Measurements from ENCODE around the gene LUC7L3. TPM values are rescaled to one million over a fixed set of nuclear protein-coding genes. Genes with fewer than 3 reads are reported as not detected.
"Not testable (repeated sequence)": the region's sequence is repeated elsewhere in the genome, so short reads cannot be mapped to it uniquely, and the experiment has no call there.

LUC7L3 gene
- total RNA-seq, 1 experiment from 2014 or later: 154 TPM

GRCh38 chr17:50708050-50709000 lies 11.1 kb upstream of the LUC7L3 start:
- no peak for TF ChIP-seq CTCF (conservative IDR thresholded peaks at IDR 0.05)
- H2BK5ac ChIP-seq (ENCODE audit: insufficient read length, low read length): no peak overlapping the region
- H2BK20ac ChIP-seq (ENCODE audit: low read depth, low read length, poor library complexity, severe bottlenecking): no peak overlapping the region
- no peak overlapping the region for H2BK12ac ChIP-seq (ENCODE audit: insufficient read length, low read depth, low read length)
- H4K20me1 ChIP-seq (ENCODE audit: control insufficient read depth, insufficient read depth, insufficient read length): no peaks in the 10 kb centered on the region
- Mint-ChIP-seq H3K4me3 (peak overlapping the region; percentile 90 to 92), H3K4me1 (peaks cover 25 to 28% of the 10 kb centered on the region in 2 experiments), H3K9me3 (no peaks in the 10 kb centered on the region), H3K36me3 (ENCODE audit: insufficient read depth in 1 of 3, low read depth in 3 of 3) (peaks cover 10 to 18% (median 14%) of the 10 kb centered on the region in 3 experiments), H3K27ac (peak overlapping the region; percentile 11 to 97 (median 77)), H3K27me3 (ENCODE audit: low read depth) (no peaks in the 10 kb centered on the region; the same call in 1 of the 2 replicates)
- no peak overlapping the region for H2AK5ac ChIP-seq (ENCODE audit: insufficient read length, low read length)
- no CpG with 5 or more reads among the region's 6 CpGs for WGBS (ENCODE audit: extremely low coverage, insufficient read length, low lambda C conversion rate)
- peaks cover 6% of the 10 kb centered on the region for H3K79me1 ChIP-seq (ENCODE audit: insufficient read depth, low read depth, low read length, poor library complexity, severe bottlenecking)
- H3K4ac ChIP-seq (ENCODE audit: low read depth, low read length): no peak overlapping the region
- H3K18ac ChIP-seq (ENCODE audit: insufficient read length, low read depth, low read length): peak overlapping the region; percentile 33
- peak overlapping the region; percentile 85 for H4K5ac ChIP-seq (ENCODE audit: insufficient read length, low read depth, low read length)
- peak overlapping the region; percentile 97 for H4K8ac ChIP-seq (replicated peaks; ENCODE audit: insufficient read length, low read depth, low read length)
- H4K91ac ChIP-seq (ENCODE audit: insufficient read length, low read depth, low read length): no peak overlapping the region
- no peak overlapping the region for H3T11ph ChIP-seq (ENCODE audit: low read length)
- no peak overlapping the region for H2BK15ac ChIP-seq (ENCODE audit: low read depth, low read length)
- H3K9me3 ChIP-seq (ENCODE audit: control insufficient read depth, low read depth, low read length): no peaks in the 10 kb centered on the region
- H3K56ac ChIP-seq (ENCODE audit: insufficient read length, low read depth, low read length): no peak overlapping the region
- H3K4me2 ChIP-seq (ENCODE audit: insufficient read depth, insufficient read length, low read length): peak overlapping the region; percentile 95
- H2BK120ac ChIP-seq (ENCODE audit: low read depth, low read length, poor library complexity, severe bottlenecking): no peak overlapping the region
- H3K4me1 ChIP-seq (ENCODE audit: insufficient read depth, low read length): no peaks in the 10 kb centered on the region; the same call in 1 of the 2 replicates
- peaks cover 5% of the 10 kb centered on the region for H3K23me2 ChIP-seq (ENCODE audit: insufficient read length, low read depth, low read length, poor library complexity, severe bottlenecking)
- H2AFZ ChIP-seq (ENCODE audit: low read length): peak overlapping the region; percentile 91
- peak overlapping the region; percentile 70 for H3K27ac ChIP-seq (ENCODE audit: insufficient read length, low read depth, low read length)
- DNase-seq: no peak
- H3K14ac ChIP-seq (ENCODE audit: insufficient read depth, low read length): no peak overlapping the region
- H3K23ac ChIP-seq (ENCODE audit: insufficient read length, low read depth, low read length): no peak overlapping the region
- H3K27me3 ChIP-seq (ENCODE audit: insufficient read depth, low read length): no peaks in the 10 kb centered on the region
- peak overlapping the region; percentile 85 for H3K9ac ChIP-seq (ENCODE audit: extremely low read depth, insufficient read length, low read length)
- H3K79me2 ChIP-seq (ENCODE audit: insufficient read depth, low read length): no peaks in the 10 kb centered on the region

GRCh38 chr17:50709053-50709452 lies 10.3 kb upstream of the LUC7L3 start:
- H2AFZ ChIP-seq (ENCODE audit: low read length); H3K23ac ChIP-seq (ENCODE audit: insufficient read length, low read depth, low read length); H4K91ac ChIP-seq (ENCODE audit: insufficient read length, low read depth, low read length); H3K9me3 Mint-ChIP-seq; H3K27ac Mint-ChIP-seq; H3K27ac ChIP-seq (ENCODE audit: insufficient read length, low read depth, low read length); H2BK12ac ChIP-seq (ENCODE audit: insufficient read length, low read depth, low read length); H3K9me3 ChIP-seq (ENCODE audit: control insufficient read depth, low read depth, low read length); H3K79me2 ChIP-seq (ENCODE audit: insufficient read depth, low read length); H3K27me3 ChIP-seq (ENCODE audit: insufficient read depth, low read length); H3K4me1 ChIP-seq (ENCODE audit: insufficient read depth, low read length); H2AK5ac ChIP-seq (ENCODE audit: insufficient read length, low read length); H2BK15ac ChIP-seq (ENCODE audit: low read depth, low read length); H3T11ph ChIP-seq (ENCODE audit: low read length); H4K5ac ChIP-seq (ENCODE audit: insufficient read length, low read depth, low read length); DNase-seq; H3K9ac ChIP-seq (ENCODE audit: extremely low read depth, insufficient read length, low read length); H3K79me1 ChIP-seq (ENCODE audit: insufficient read depth, low read depth, low read length, poor library complexity, severe bottlenecking); H3K18ac ChIP-seq (ENCODE audit: insufficient read length, low read depth, low read length); H4K20me1 ChIP-seq (ENCODE audit: control insufficient read depth, insufficient read depth, insufficient read length); H3K4me3 Mint-ChIP-seq; H2BK20ac ChIP-seq (ENCODE audit: low read depth, low read length, poor library complexity, severe bottlenecking); H3K4me2 ChIP-seq (ENCODE audit: insufficient read depth, insufficient read length, low read length); H3K14ac ChIP-seq (ENCODE audit: insufficient read depth, low read length); H2BK5ac ChIP-seq (ENCODE audit: insufficient read length, low read length); H2BK120ac ChIP-seq (ENCODE audit: low read depth, low read length, poor library complexity, severe bottlenecking); H3K23me2 ChIP-seq (ENCODE audit: insufficient read length, low read depth, low read length, poor library complexity, severe bottlenecking); H3K27me3 Mint-ChIP-seq (ENCODE audit: low read depth); H3K4ac ChIP-seq (ENCODE audit: low read depth, low read length); H3K56ac ChIP-seq (ENCODE audit: insufficient read length, low read depth, low read length): not testable (repeated sequence)
- Mint-ChIP-seq H3K4me1 (peaks cover 25 to 28% of the 10 kb centered on the region in 2 experiments), H3K36me3 (ENCODE audit: insufficient read depth in 1 of 3, low read depth in 3 of 3) (peaks cover 2 to 11% (median 7%) of the 10 kb centered on the region in 3 experiments; a peak in 6 of 7 replicates)
- peak overlapping the region; percentile 97 for H4K8ac ChIP-seq (replicated peaks; ENCODE audit: insufficient read length, low read depth, low read length)
- WGBS (ENCODE audit: extremely low coverage, insufficient read length, low lambda C conversion rate): no CpG with 5 or more reads among the region's 4 CpGs
